Vagina (tissue), 2 donors: ENCODE measurements around the gene XCL2.
"Not testable (repeated sequence)": the region's sequence is repeated elsewhere in the genome, so short reads cannot be mapped to it uniquely, and the experiment has no call there.

Experiments used
- CTCF ChIP-seq, 3 experiments: fragments of 450-650 bp in 2 of 3; fragments of 200-600 bp in 1 of 3; sonication (generic) in 1 of 3; IDR thresholded peaks; one replicate each; pipeline ENCODE4 v1.5.1; 2017 to 2019; ENCODE audit warnings: antibody characterized with exemption in 3 of 3, mild to moderate bottlenecking in 2 of 3, moderate library complexity in 2 of 3
- POLR2A ChIP-seq, 2 donors: fragments of 450-650 bp; IDR thresholded peaks; one replicate each; pipeline ENCODE4 v1.6.1; 2017; ENCODE audit warnings: antibody characterized with exemption in 2 of 2, mild to moderate bottlenecking in 2 of 2, moderate library complexity in 2 of 2

- TF ChIP-seq CTCF, POLR2A (IDR thresholded peaks at IDR 0.05): not testable (repeated sequence)
Measured at GRCh38 chr1:168580991-168581390, 37.2 kb upstream of the XCL2 start.
